ENCODE data around the gene BORCS6.

BORCS6 gene

GRCh38 chr17:8189041-8189710 lies 804 bp downstream of the BORCS6 start:
- H3K4me3 ChIP-seq (ENCODE audit: control insufficient read depth, low read depth, low read length): peak overlapping the region; percentile 71
- no peak for DNase-seq (ENCODE audit: low read depth)
- no peak for TF ChIP-seq CTCF (conservative IDR thresholded peaks at IDR 0.05; ENCODE audit: control insufficient read depth, insufficient read depth, low read depth, low read length)

- no peak for DNase-seq (ENCODE audit: low read depth)
- H3K4me3 ChIP-seq (ENCODE audit: control insufficient read depth, low read depth, low read length): peak overlapping the region; percentile 71
- no peak for TF ChIP-seq CTCF (conservative IDR thresholded peaks at IDR 0.05; ENCODE audit: control insufficient read depth, insufficient read depth, low read depth, low read length)
Observed at GRCh38 chr17:8188263-8188839, 1.6 kb downstream of the BORCS6 start.

GRCh38 chr17:8187517-8188262 lies 2.3 kb downstream of the BORCS6 start:
- peak; percentile 100 for DNase-seq (ENCODE audit: low read depth)
- peak overlapping the region; percentile 71 for H3K4me3 ChIP-seq (ENCODE audit: control insufficient read depth, low read depth, low read length)

GRCh38 chr17:8186787-8187516 lies 3.0 kb downstream of the BORCS6 start:
- H3K4me3 ChIP-seq (ENCODE audit: control insufficient read depth, low read depth, low read length): peak overlapping the region; percentile 79
- peak; percentile 38 for TF ChIP-seq CTCF (conservative IDR thresholded peaks at IDR 0.05; ENCODE audit: control insufficient read depth, insufficient read depth, low read depth, low read length)
- peak; percentile 95 for DNase-seq (ENCODE audit: low read depth)

More at GRCh38 chr17:8187517-8188262, 2.3 kb downstream of the BORCS6 start:
- no peak for TF ChIP-seq CTCF (conservative IDR thresholded peaks at IDR 0.05; ENCODE audit: control insufficient read depth, insufficient read depth, low read depth, low read length)

GRCh38 chr17:8186446-8186786 lies 3.6 kb downstream of the BORCS6 start:
- no peak for TF ChIP-seq CTCF (conservative IDR thresholded peaks at IDR 0.05; ENCODE audit: control insufficient read depth, insufficient read depth, low read depth, low read length)
- peak overlapping the region; percentile 79 for H3K4me3 ChIP-seq (ENCODE audit: control insufficient read depth, low read depth, low read length)
- DNase-seq (ENCODE audit: low read depth): no peak

GRCh38 chr17:8185582-8186445 lies 4.2 kb downstream of the BORCS6 start:
- TF ChIP-seq CTCF (conservative IDR thresholded peaks at IDR 0.05; ENCODE audit: control insufficient read depth, insufficient read depth, low read depth, low read length): no peak
- H3K4me3 ChIP-seq (ENCODE audit: control insufficient read depth, low read depth, low read length): peak overlapping the region; percentile 79
- peak; percentile 65 for DNase-seq (ENCODE audit: low read depth)

All from fibroblast of mammary gland (primary cell).